Pancreas (tissue), 10 donors: ENCODE results near the gene SIRT2. TPM values are rescaled to one million over a fixed set of nuclear protein-coding genes. Genes with fewer than 3 reads are reported as not detected.
A peak's percentile ranks its signal among the peaks of the same experiment; 100 is the strongest.

ENCODE experiments used
- ATAC-seq, 4 donors: fragments of 200-7000 bp; cut with Tn5 transposase; one replicate each; pipeline versions ENCODE4 v1.8.0 to v1.9.1; 2020; ENCODE audit warnings: mild to moderate bottlenecking in 4 of 4, moderate library complexity in 4 of 4
- DNase-seq, 6 donors: peaks; one replicate each; pipeline ENCODE4 v3.0.0-alpha.2; 2020
- FAIRE-seq: peaks from 2 replicates; lab custom pipeline; 2012; peaks lifted over from hg19 to GRCh38; lab: Jason Lieb, UNC
- H3K27ac ChIP-seq, 4 donors: fragments of 200-600 bp; sonication (generic); 1 replicate in 3 of 4; 2 replicates in 1 of 4; pipeline versions ENCODE4 v1.5.0 to v1.8.0; 2020
- H3K27me3 ChIP-seq, 4 donors: fragments of 200-600 bp; one replicate each; pipeline ENCODE4 v1.8.0; 2021
- H3K36me3 ChIP-seq, 3 donors: fragments of 200-600 bp; sonication (generic) in 1 of 3; one replicate each; pipeline versions ENCODE4 v1.5.0 to v1.8.0; 2020 to 2021
- H3K4me1 ChIP-seq, 3 donors: fragments of 200-600 bp; one replicate each; pipeline ENCODE4 v1.8.0; 2021
- H3K4me3 ChIP-seq, 4 donors: fragments of 200-600 bp; sonication (generic) in 2 of 4; one replicate each; pipeline versions ENCODE4 v1.5.0 to v1.8.0; 2020 to 2021
- H3K9me3 ChIP-seq, 4 donors: fragments of 200-600 bp; one replicate each; pipeline ENCODE4 v1.8.0; 2021
- WGBS, 2 donors: extraction: QIAGEN DNeasy Blood & Tissue Kit; methylation state at CpG; one replicate each; pipeline ENCODE4 v1.1.7; 2013; 5-methylcytosine and 5-hydroxymethylcytosine counted together
- intact Hi-C, 3 donors: fragments of 100-400 bp; cut with DNase I; formaldehyde crosslinking; loops; one replicate each; pipeline versions ENCODE4 v1.11.1 to v1.14.2; 2022
- polyA plus RNA-seq, 2 donors: library from polyadenylated mRNA; stranded (reverse); fragments of 200-250 nt; gene quantifications; one replicate each; pipeline ENCODE4 v1.2.3, GENCODE V29; 2013
- total RNA-seq, 6 donors: library from RNA; stranded (reverse); fragmentation: NEBNext Ultra II Directional in 4 of 6; extraction: Animal tissue kit (Norgen Biotek cat#: 25700) in 4 of 6; gene quantifications; one replicate each; pipeline versions ENCODE4 v1.2.1 to v1.2.4, GENCODE V29; 2021 to 2023
- TF ChIP-seq, protein P1 (sequence below), 4 donors: fragments of 200-600 bp; sonication (generic) in 3 of 4; IDR thresholded peaks; one replicate each; pipeline versions ENCODE4 v1.5.0 to v1.8.0; 2021; ENCODE audit warnings: antibody characterized with exemption in 4 of 4
- donor health status: healthy with polysubstance abuse.
- donor health status: DM: no; HTN: no; CAD: no; lungs with moderate emphysema.
- donor health status: DM: no; HTN: no; CAD: no.
- donor health status: control.
- donor health status: control.
- donor health status: Bipolar disorder and iron deficiency.
- donor health status: DM: yes; HTN: yes; CAD: no.
- donor health status: DM: no; HTN: no; CAD: no.
- donor health status: DM: no; HTN: no; CAD: no.
- donor health status: DM: yes; HTN: yes; CAD: no.

Gene SIRT2
- total and polyA plus RNA-seq, 8 donors: 16.2 to 44.4 (median 19.8) TPM

DNA sequence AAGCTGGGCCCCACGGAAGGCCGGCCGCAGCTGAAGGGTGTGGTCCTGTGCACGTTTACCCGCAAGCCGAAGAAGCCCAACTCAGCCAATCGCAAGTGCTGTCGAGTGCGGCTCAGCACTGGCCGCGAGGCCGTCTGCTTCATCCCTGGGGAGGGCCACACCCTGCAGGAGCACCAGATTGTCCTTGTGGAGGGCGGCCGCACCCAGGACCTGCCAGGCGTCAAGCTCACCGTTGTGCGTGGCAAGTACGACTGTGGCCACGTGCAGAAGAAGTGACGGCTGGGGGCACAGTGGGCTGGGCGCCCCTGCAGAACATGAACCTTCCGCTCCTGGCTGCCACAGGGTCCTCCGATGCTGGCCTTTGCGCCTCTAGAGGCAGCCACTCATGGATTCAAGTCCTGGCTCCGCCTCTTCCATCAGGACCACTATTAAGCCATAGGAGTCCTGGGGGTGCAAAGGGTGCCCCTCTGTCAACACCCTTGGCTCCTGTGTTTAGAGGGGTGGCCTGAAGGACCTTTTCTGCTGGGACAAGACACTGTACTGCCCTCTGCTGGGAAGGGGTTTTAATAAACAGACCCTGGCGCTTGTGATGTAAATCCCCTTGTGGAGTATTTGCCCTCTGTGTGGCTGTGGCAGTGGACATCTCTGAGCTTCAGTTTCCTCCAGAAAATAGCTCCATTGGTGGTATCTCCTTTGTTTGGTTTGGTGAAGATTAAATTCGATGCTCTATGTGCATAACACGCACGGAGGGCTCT lies 33.2 kb upstream of the SIRT2 start:
- Histone ChIP-seq H3K4me1 (peaks cover 4 to 13% (median 7%) of the 10 kb centered on the region in 3 donors), H3K27ac (no peak overlapping the region), H3K27me3 (no peaks in the 10 kb centered on the region), H3K36me3 (peaks cover 0 to 5% (median 0%) of the 10 kb centered on the region in 3 donors), H3K4me3 (no peak overlapping the region), H3K9me3 (no peaks in the 10 kb centered on the region)
- WGBS, 2 donors: 91 to 94% methylated on average over 29 of the region's 29 CpGs
- TF ChIP-seq, protein P1, sequence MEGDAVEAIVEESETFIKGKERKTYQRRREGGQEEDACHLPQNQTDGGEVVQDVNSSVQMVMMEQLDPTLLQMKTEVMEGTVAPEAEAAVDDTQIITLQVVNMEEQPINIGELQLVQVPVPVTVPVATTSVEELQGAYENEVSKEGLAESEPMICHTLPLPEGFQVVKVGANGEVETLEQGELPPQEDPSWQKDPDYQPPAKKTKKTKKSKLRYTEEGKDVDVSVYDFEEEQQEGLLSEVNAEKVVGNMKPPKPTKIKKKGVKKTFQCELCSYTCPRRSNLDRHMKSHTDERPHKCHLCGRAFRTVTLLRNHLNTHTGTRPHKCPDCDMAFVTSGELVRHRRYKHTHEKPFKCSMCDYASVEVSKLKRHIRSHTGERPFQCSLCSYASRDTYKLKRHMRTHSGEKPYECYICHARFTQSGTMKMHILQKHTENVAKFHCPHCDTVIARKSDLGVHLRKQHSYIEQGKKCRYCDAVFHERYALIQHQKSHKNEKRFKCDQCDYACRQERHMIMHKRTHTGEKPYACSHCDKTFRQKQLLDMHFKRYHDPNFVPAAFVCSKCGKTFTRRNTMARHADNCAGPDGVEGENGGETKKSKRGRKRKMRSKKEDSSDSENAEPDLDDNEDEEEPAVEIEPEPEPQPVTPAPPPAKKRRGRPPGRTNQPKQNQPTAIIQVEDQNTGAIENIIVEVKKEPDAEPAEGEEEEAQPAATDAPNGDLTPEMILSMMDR (IDR thresholded peaks at IDR 0.05): no peak
- ATAC-seq (no peak), FAIRE-seq (no peak), DNase-seq (peak in 3 of 6 donors; percentile 36 to 81 (median 48))
- intact Hi-C loops: no loop called here

DNA sequence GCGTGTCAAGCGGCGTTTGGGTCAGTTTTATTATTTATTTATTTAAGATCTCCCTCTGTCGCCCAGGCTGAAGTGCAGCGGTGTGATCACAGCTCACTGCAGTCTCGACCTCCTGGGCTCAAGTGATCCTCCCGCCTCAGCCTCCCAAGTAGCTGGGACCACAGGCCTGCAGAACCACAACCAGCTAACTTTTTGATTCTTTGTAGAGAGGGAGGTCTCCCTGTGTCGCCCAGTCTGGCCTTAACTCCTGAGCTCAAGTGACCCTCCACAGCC lies 32.0 kb upstream of the SIRT2 start:
- peak overlapping the region in 2 of 4 donors; percentile 49 to 93 for H3K27ac ChIP-seq
- no peaks in the 10 kb centered on the region for H3K27me3 ChIP-seq
- TF ChIP-seq, protein P1 (IDR thresholded peaks at IDR 0.05): no peak
- ATAC-seq: no peak
- peak overlapping the region; percentile 46 to 66 (median 55) for H3K4me3 ChIP-seq
- no peaks in the 10 kb centered on the region for H3K9me3 ChIP-seq
- peaks cover 0 to 5% (median 0%) of the 10 kb centered on the region in 3 donors for H3K36me3 ChIP-seq
- intact Hi-C loops: no loop called here
- peaks cover 4 to 13% (median 7%) of the 10 kb centered on the region in 3 donors for H3K4me1 ChIP-seq
- 22 to 23% methylated on average over 8 of the region's 8 CpGs for WGBS, 2 donors
- DNase-seq: peak in 1 of 6 donors; percentile 4
- FAIRE-seq: no peak

- DNase-seq: peak; percentile 94 to 99 (median 98)
- Histone ChIP-seq H3K27me3 (no peaks in the 10 kb centered on the region), H3K4me3 (peak within 1 kb of the TSS; percentile 46 to 66 (median 55)), H3K4me1 (peaks cover 4 to 13% (median 7%) of the 10 kb centered on the region in 3 donors), H3K27ac (peak within 1 kb of the TSS; percentile 49 to 93 (median 87)), H3K9me3 (no peaks in the 10 kb centered on the region), H3K36me3 (peaks cover 0 to 5% (median 0%) of the 10 kb centered on the region in 3 donors)
- WGBS, 2 donors: 0% methylated on average over 40 of the region's 40 CpGs
- TF ChIP-seq, protein P1 (IDR thresholded peaks at IDR 0.05): no peak
- peak; percentile 95 to 99 (median 96) for ATAC-seq
- intact Hi-C loops: no loop called here
- peak; percentile 89 for FAIRE-seq
Measured at GRCh38 chr19:38930776-38931520, 31.5 kb upstream of the SIRT2 start, which contains the start of gene MRPS12. TSS of gene MRPS12 (plus strand) at chr19:38930944. CDS start at chr19:38931295, 351 bp downstream.

- DNase-seq: peak; percentile 86 to 98 (median 94)
- Histone ChIP-seq H3K4me1 (peaks cover 4 to 13% (median 7%) of the 10 kb centered on the region in 3 donors), H3K4me3 (peak within 1 kb of the TSS; percentile 46 to 66 (median 55)), H3K9me3 (no peaks in the 10 kb centered on the region), H3K27me3 (no peaks in the 10 kb centered on the region), H3K36me3 (peaks cover 0 to 10% (median 0%) of the 10 kb centered on the region in 3 donors), H3K27ac (peak within 1 kb of the TSS; percentile 49 to 93 (median 87))
- FAIRE-seq: no peak
- peak; percentile 85 to 96 (median 86) for ATAC-seq
- TF ChIP-seq, protein P1 (IDR thresholded peaks at IDR 0.05): peak; percentile 98 to 100 (median 98)
- 1 to 2% methylated on average over 49 of the region's 49 CpGs for WGBS, 2 donors
- intact Hi-C loops: loop anchor here in 1 of 3 donors (10.0 kb wide), 1 partner anchor 415 kb away; no protein-coding TSS in a partner anchor
Measured at GRCh38 chr19:38929929-38930775, 30.7 kb upstream of the SIRT2 start, which contains the start of gene SARS2. TSS of gene SARS2 (minus strand) at chr19:38930763. CDS start at chr19:38930736, 27 bp downstream.
